IPS-18c (cell line): ENCODE measurements around the gene DSEL.
A peak's percentile ranks its signal among the peaks of the same experiment; 100 is the strongest.

Experiments
- H3K4me3 ChIP-seq: 2 replicates; pipeline ENCODE4 v1.7.0; 2013; ENCODE audit warnings: low read depth, mild to moderate bottlenecking, low read length, moderate library complexity; ENCODE audit not compliant: insufficient read depth
- H3K9me3 ChIP-seq: one replicate; pipeline ENCODE4 v1.6.1; 2013; ENCODE audit warnings: mild to moderate bottlenecking, low read length, moderate library complexity; ENCODE audit not compliant: control insufficient read depth, insufficient read depth

The DSEL gene

GRCh38 chr18:67516539-67517443 is at the start of gene DSEL:
Gene DSEL, minus strand, starts transcription at chr18:67516720. Its CDS starts 2,112 bp downstream, at chr18:67514608.
- Histone ChIP-seq H3K4me3 (peak within 1 kb of the TSS; percentile 87), H3K9me3 (peaks cover 2% of the 10 kb centered on the region)

GRCh38 chr18:67553437-67553836 is 36.9 kb upstream of the DSEL start:
- Histone ChIP-seq H3K4me3 (no peak overlapping the region), H3K9me3 (no peaks in the 10 kb centered on the region)

- Histone ChIP-seq H3K9me3 (no peaks in the 10 kb centered on the region), H3K4me3 (no peak overlapping the region)
Observed at GRCh38 chr18:67550872-67551520, 34.5 kb upstream of the DSEL start.

GRCh38 chr18:67549946-67550345 is 33.4 kb upstream of the DSEL start:
- no peak overlapping the region for H3K4me3 ChIP-seq
- no peaks in the 10 kb centered on the region for H3K9me3 ChIP-seq

- no peaks in the 10 kb centered on the region for H3K9me3 ChIP-seq
- H3K4me3 ChIP-seq, result no peak overlapping the region
Observed at GRCh38 chr18:67545681-67546080, 29.2 kb upstream of the DSEL start.

- H3K4me3 ChIP-seq, result no peak overlapping the region
- H3K9me3 ChIP-seq, result no peaks in the 10 kb centered on the region
Observed at GRCh38 chr18:67540559-67540958, 24.0 kb upstream of the DSEL start.

GRCh38 chr18:67531929-67532328 is 15.4 kb upstream of the DSEL start:
- Histone ChIP-seq H3K4me3 (no peak overlapping the region), H3K9me3 (no peaks in the 10 kb centered on the region)

GRCh38 chr18:67525328-67526099 is 9.0 kb upstream of the DSEL start:
- H3K9me3 ChIP-seq, result no peaks in the 10 kb centered on the region
- no peak overlapping the region for H3K4me3 ChIP-seq

- no peak overlapping the region for H3K4me3 ChIP-seq
- H3K9me3 ChIP-seq, result peaks cover 2% of the 10 kb centered on the region
Observed at GRCh38 chr18:67520351-67520921, 3.9 kb upstream of the DSEL start.

- H3K4me3 ChIP-seq, result no peak overlapping the region
- peaks cover 2% of the 10 kb centered on the region for H3K9me3 ChIP-seq
Observed at GRCh38 chr18:67519592-67519991, 3.1 kb upstream of the DSEL start.

- H3K9me3 ChIP-seq, result peaks cover 2% of the 10 kb centered on the region
- no peak overlapping the region for H3K4me3 ChIP-seq
Observed at GRCh38 chr18:67518566-67518965, 2.0 kb upstream of the DSEL start.

- Histone ChIP-seq H3K4me3 (peak overlapping the region; percentile 73; the same call in 1 of the 2 replicates), H3K9me3 (peaks cover 2% of the 10 kb centered on the region)
Observed at GRCh38 chr18:67517444-67517765, 885 bp upstream of the DSEL start.

- Histone ChIP-seq H3K4me3 (peak overlapping the region; percentile 87), H3K9me3 (peaks cover 2% of the 10 kb centered on the region)
Observed at GRCh38 chr18:67515942-67516538, 480 bp downstream of the DSEL start.

- Histone ChIP-seq H3K4me3 (peak overlapping the region; percentile 87), H3K9me3 (peaks cover 2% of the 10 kb centered on the region)
Observed at GRCh38 chr18:67514901-67515540, 1.5 kb downstream of the DSEL start.

GRCh38 chr18:67514465-67514864 is 2.1 kb downstream of the DSEL start:
- H3K4me3 ChIP-seq, result no peak overlapping the region
- peaks cover 2% of the 10 kb centered on the region for H3K9me3 ChIP-seq

- Histone ChIP-seq H3K9me3 (peaks cover 2% of the 10 kb centered on the region), H3K4me3 (no peak overlapping the region)
Observed at GRCh38 chr18:67513280-67513679, 3.2 kb downstream of the DSEL start.

- H3K9me3 ChIP-seq, result peaks cover 2% of the 10 kb centered on the region
- no peak overlapping the region for H3K4me3 ChIP-seq
Observed at GRCh38 chr18:67511840-67512239, 4.7 kb downstream of the DSEL start.
